ENCODE results near the gene SLC5A5.

- no peak for TF ChIP-seq POLR2AphosphoS5 (IDR thresholded peaks at IDR 0.05; ENCODE audit: low read depth, low read length)
- TF ChIP-seq CTCF (IDR thresholded peaks at IDR 0.05) = no peak
- TF ChIP-seq REST (IDR thresholded peaks at IDR 0.05; ENCODE audit: insufficient read depth in 1 of 2, low read depth in 2 of 2, low read length in 1 of 2) = no peak
These were observed 30.4 kb upstream of the SLC5A5 start for GRCh38 chr19:17841371-17841809.
